IMR-90 (cell line): ENCODE data around the gene DDX4. TPM values are rescaled to one million over a fixed set of nuclear protein-coding genes. Genes with fewer than 3 reads are reported as not detected.

Source experiments
- ATAC-seq: fragments of 200-7000 bp; cut with Tn5 transposase; 2 replicates; pipeline ENCODE4 v1.9.1; 2020; ENCODE audit warnings: low read depth, mild to moderate bottlenecking, moderate library complexity
- BruUV-seq: library from RNA; stranded (reverse); fragments of 400-500 nt; replicated peaks from 2 replicates; lab custom pipeline; 2021; lab: Mats Ljungman, UMichigan
- CTCF ChIA-PET: fragments of 300-600 bp; formaldehyde crosslinking; extraction: SDS; loops from one replicate; lab custom pipeline; 2021; ENCODE audit warnings: antibody characterized with exemption; lab: Yijun Ruan, JAX
- POLR2A ChIA-PET: fragments of 300-600 bp; sonication (Branson Sonifier 250); formaldehyde crosslinking; loops from one replicate; lab custom pipeline; 2022; ENCODE audit warnings: antibody characterized with exemption; ENCODE audit not compliant: unreplicated experiment; lab: Charles Lee
- DNase-seq: peaks from one replicate; pipeline ENCODE4 v3.0.0; 2013
- H2AFZ ChIP-seq: replicated peaks from 2 replicates; pipeline ENCODE3; 2013; ENCODE audit warnings: low read length, mild to moderate bottlenecking; ENCODE audit not compliant: poor library complexity
- H2AK5ac ChIP-seq: 2 replicates; pipeline ENCODE4 v1.6.1; 2013; ENCODE audit warnings: low read depth, low read length, inconsistent platforms
- H2AK9ac ChIP-seq: replicated peaks from 2 replicates; pipeline ENCODE3; 2013; ENCODE audit warnings: mild to moderate bottlenecking, low read depth, low read length, moderate library complexity; ENCODE audit not compliant: poor library complexity
- H2BK120ac ChIP-seq: 2 replicates; pipeline ENCODE4 v1.6.1; 2013; ENCODE audit warnings: low read depth, low read length, inconsistent platforms
- H2BK15ac ChIP-seq: 3 replicates; pipeline ENCODE4 v1.6.1; 2013; ENCODE audit warnings: low read depth, low read length, inconsistent platforms
- H2BK20ac ChIP-seq: 2 replicates; pipeline ENCODE4 v1.6.1; 2013; ENCODE audit warnings: low read depth, mild to moderate bottlenecking, inconsistent platforms, low read length, moderate library complexity
- H2BK5ac ChIP-seq: 2 replicates; pipeline ENCODE4 v1.6.1; 2013; ENCODE audit warnings: mild to moderate bottlenecking, low read depth, low read length, inconsistent platforms; ENCODE audit not compliant: poor library complexity, severe bottlenecking
- H3K14ac ChIP-seq: replicated peaks from 2 replicates; pipeline ENCODE4 v1.6.1; 2013; ENCODE audit warnings: low read depth, low read length, inconsistent platforms
- H3K18ac ChIP-seq: 2 replicates; pipeline ENCODE4 v1.6.1; 2013; ENCODE audit warnings: low read depth, low read length, control low read depth
- H3K23ac ChIP-seq: 2 replicates; pipeline ENCODE4 v1.6.1; 2013; ENCODE audit warnings: low read depth, low read length, inconsistent platforms
- H3K27ac ChIP-seq: 2 replicates; pipeline ENCODE4 v1.5.1; 2013; ENCODE audit warnings: mild to moderate bottlenecking, control low read depth, low read length; ENCODE audit not compliant: insufficient read depth
- H3K27me3 ChIP-seq: 2 replicates; pipeline ENCODE4 v1.6.1; 2013; ENCODE audit warnings: low read length; ENCODE audit not compliant: control insufficient read depth, insufficient read depth
- H3K36me3 ChIP-seq: 2 replicates; pipeline ENCODE4 v1.6.1; 2013; ENCODE audit warnings: low read length, mixed read lengths; ENCODE audit not compliant: control insufficient read depth, insufficient read depth
- H3K4ac ChIP-seq: 2 replicates; pipeline ENCODE4 v1.6.1; 2013; ENCODE audit warnings: low read depth, low read length, inconsistent platforms
- H3K4me1 ChIP-seq: 2 replicates; pipeline ENCODE4 v1.6.1; 2013; ENCODE audit warnings: low read length, mixed read lengths; ENCODE audit not compliant: control insufficient read depth, insufficient read depth
- H3K4me2 ChIP-seq: 2 replicates; pipeline ENCODE4 v1.6.1; 2013; ENCODE audit warnings: low read depth, mild to moderate bottlenecking, control low read depth, low read length, moderate library complexity
- H3K4me3 ChIP-seq: 2 replicates; pipeline ENCODE4 v1.5.1; 2013; ENCODE audit warnings: low read depth, mild to moderate bottlenecking, control low read depth, low read length, moderate library complexity; ENCODE audit not compliant: insufficient read depth
- H3K56ac ChIP-seq: 2 replicates; pipeline ENCODE4 v1.6.1; 2013; ENCODE audit warnings: low read length, inconsistent platforms; ENCODE audit not compliant: insufficient read depth; ENCODE audit errors: extremely low read depth
- H3K79me1 ChIP-seq, 2 experiments: 2 replicates each; pipeline ENCODE4 v1.6.1; 2013; ENCODE audit warnings: low read length in 2 of 2, inconsistent platforms in 1 of 2, low read depth in 1 of 2
- H3K9ac ChIP-seq: 2 replicates; pipeline ENCODE4 v1.6.1; 2013; ENCODE audit warnings: low read depth, low read length, control low read depth
- H3K9me1 ChIP-seq: 2 replicates; pipeline ENCODE4 v1.6.1; 2013; ENCODE audit warnings: low read length, inconsistent platforms; ENCODE audit not compliant: insufficient read depth
- H3K9me3 ChIP-seq: 2 replicates; pipeline ENCODE4 v1.6.1; 2013; ENCODE audit warnings: low read length; ENCODE audit not compliant: control insufficient read depth, insufficient read depth
- H4K20me1 ChIP-seq: 2 replicates; pipeline ENCODE4 v1.6.1; 2013; ENCODE audit warnings: low read length, inconsistent platforms; ENCODE audit not compliant: insufficient read depth
- H4K5ac ChIP-seq: 2 replicates; pipeline ENCODE4 v1.6.1; 2013; ENCODE audit warnings: mild to moderate bottlenecking, low read depth, low read length, control low read depth
- H4K8ac ChIP-seq, 2 experiments: 2 replicates each; pipeline ENCODE4 v1.6.1; 2013; ENCODE audit warnings: low read depth in 2 of 2, low read length in 2 of 2, control low read depth in 1 of 2, inconsistent platforms in 1 of 2
- H4K91ac ChIP-seq: 2 replicates; pipeline ENCODE4 v1.6.1; 2013; ENCODE audit warnings: low read depth, low read length, inconsistent platforms; ENCODE audit not compliant: insufficient read depth
- CEBPB ChIP-seq: IDR thresholded peaks from 2 replicates; pipeline ENCODE4 v1.6.1; 2012; ENCODE audit warnings: low read depth, low read length, improper control_type of control experiment
- ELK1 ChIP-seq: fragments of 150-350 bp; IDR thresholded peaks from 2 replicates; pipeline ENCODE4 v1.6.1; 2016; ENCODE audit warnings: low read depth, mild to moderate bottlenecking, low read length, moderate library complexity, borderline replicate concordance
- MAFK ChIP-seq: IDR thresholded peaks from 2 replicates; pipeline ENCODE4 v1.6.1; 2012; ENCODE audit warnings: low read depth, low read length, improper control_type of control experiment
- MAZ ChIP-seq: IDR thresholded peaks from 2 replicates; pipeline ENCODE4 v1.6.1; 2012; ENCODE audit warnings: low read depth, mild to moderate bottlenecking, low read length, improper control_type of control experiment, moderate library complexity, borderline replicate concordance
- MXI1 ChIP-seq: IDR thresholded peaks from 2 replicates; pipeline ENCODE4 v1.6.1; 2012; ENCODE audit warnings: low read depth, mild to moderate bottlenecking, low read length, moderate library complexity, borderline replicate concordance
- NFE2L2 ChIP-seq: fragments of 150-350 bp; IDR thresholded peaks from 2 replicates; pipeline ENCODE4 v1.6.1; 2016; ENCODE audit warnings: low read depth, mild to moderate bottlenecking, low read length
- RCOR1 ChIP-seq: IDR thresholded peaks from 2 replicates; pipeline ENCODE4 v1.6.1; 2012; ENCODE audit warnings: mild to moderate bottlenecking, low read length, improper control_type of control experiment; ENCODE audit not compliant: insufficient replicate concordance
- RFX5 ChIP-seq: IDR thresholded peaks from 2 replicates; pipeline ENCODE4 v1.8.0; 2012; ENCODE audit warnings: low read depth, mild to moderate bottlenecking, low read length, moderate library complexity
- SMC3 ChIP-seq: fragments of 150-350 bp; IDR thresholded peaks from 2 replicates; pipeline ENCODE4 v1.6.1; 2016; ENCODE audit warnings: low read depth, mild to moderate bottlenecking, antibody characterized with exemption, low read length, moderate library complexity
- WGBS, 2 experiments: methylation state at CpG; one replicate each; pipeline versions ENCODE4 v1.1.5 to v1.1.7; 2013; ENCODE audit warnings: missing lambda C conversion rate in 2 of 2; ENCODE audit not compliant: insufficient read length in 1 of 2; ENCODE audit errors: extremely low coverage in 2 of 2; 5-methylcytosine and 5-hydroxymethylcytosine counted together
- dilution Hi-C: fragments of 300-500 bp; cut with HindIII; formaldehyde crosslinking; loops from one replicate; pipeline ENCODE4 v1.14.3; 2018; ENCODE audit warnings: low sequenced_read_pairs; ENCODE audit not compliant: unreplicated experiment
- in situ Hi-C: fragments of 300-500 bp; cut with MboI; formaldehyde crosslinking; loops from 3 replicates; pipeline ENCODE4 v1.14.3; 2019; ENCODE audit warnings: low sequenced_read_pairs, inconsistent platforms, mixed read lengths
- intact Hi-C: fragments of 100-400 bp; cut with micrococcal nuclease; formaldehyde crosslinking; loops from 2 replicates; pipeline ENCODE4 v1.10.0; 2022
- polyA plus RNA-seq, 3 experiments: library from polyadenylated mRNA; depleted of rRNA; stranded (reverse); fragments of >200 nt; gene quantifications; 2 replicates each; pipeline ENCODE4 v1.2.3, GENCODE V29; 2012; ENCODE audit warnings: low replicate concordance in 1 of 3
- total RNA-seq: library from RNA; depleted of rRNA; stranded (reverse); fragments of >200 nt; gene quantifications from 2 replicates; pipeline ENCODE4 v1.2.3, GENCODE V29; 2012

The DDX4 gene
- total and polyA plus RNA-seq, 2 of the 4 experiments (the other 2 are of a cell fraction) = not detected

GRCh38 chr5:55852503-55852902 is 114.6 kb downstream of the DDX4 start:
- no peak overlapping the region for H3K4me3 ChIP-seq
- CTCF ChIA-PET = interaction anchor here (0.9 kb wide), 1 partner anchor 16 kb away, joined by 4 read pairs; no protein-coding TSS in a partner anchor
- dilution Hi-C loops = no loop called here

More at GRCh38 chr5:55852503-55852902, 114.6 kb downstream of the DDX4 start:
- Histone ChIP-seq H2BK15ac (peak overlapping the region; percentile 72), H3K27ac (no peak overlapping the region; the same call in 1 of the 2 replicates), H3K4me1 (peaks cover 9% of the 10 kb centered on the region), H3K9ac (no peak overlapping the region), H3K56ac (no peak overlapping the region), H4K91ac (no peak overlapping the region), H3K4ac (peak overlapping the region; percentile 67), H3K23ac (no peak overlapping the region), H3K14ac (0 out of 2 replicates have a peak overlapping the region, but pooled peaks have one; percentile 7), H3K9me3 (no peaks in the 10 kb centered on the region), H4K20me1 (no peaks in the 10 kb centered on the region), H3K79me1 (no peaks in the 10 kb centered on the region), H3K36me3 (no peaks in the 10 kb centered on the region), H3K9me1 (no peaks in the 10 kb centered on the region; the same call in 1 of the 2 replicates), H2BK5ac (no peak overlapping the region), H2AK9ac (no peak overlapping the region), H2AFZ (no peak overlapping the region), H2AK5ac (peak overlapping the region; percentile 77; the same call in 1 of the 2 replicates), H2BK20ac (no peak overlapping the region), H3K4me2 (peak overlapping the region; percentile 31; the same call in 1 of the 2 replicates), H3K27me3 (no peaks in the 10 kb centered on the region), H4K8ac (0 out of 4 replicates have a peak overlapping the region, but pooled peaks of 1 of the 2 experiments have one; percentile 10), H4K5ac (peak overlapping the region; percentile 64; the same call in 1 of the 2 replicates), H3K18ac (peak overlapping the region; percentile 91; the same call in 1 of the 2 replicates), H2BK120ac (peak overlapping the region; percentile 61)
- no TSS peak for BruUV-seq
- intact Hi-C loops = no loop called here
- POLR2A ChIA-PET = interaction anchor here (0.6 kb wide), 1 partner anchor 143 kb away, joined by 3 read pairs; no protein-coding TSS in a partner anchor
- peak; percentile 34 for DNase-seq
- WGBS, 2 experiments = no CpG with 5 or more reads among the region's 3 CpGs
- in situ Hi-C loops = no loop called here
- no peak for ATAC-seq
- TF ChIP-seq MXI1 (no peak), NFE2L2 (no peak), RFX5 (no peak), ELK1 (no peak), SMC3 (no peak), MAZ (no peak), CEBPB (peak; percentile 63; the same call in 1 of the 2 replicates), MAFK (no peak), RCOR1 (no peak)
